Endothelial cell of umbilical vein (primary cell): Measurements from ENCODE around the gene TNPO1. TPM values are rescaled to one million over a fixed set of nuclear protein-coding genes. Genes with fewer than 3 reads are reported as not detected.

ENCODE experiments used
- BruUV-seq: library from RNA; stranded (reverse); fragments of 400-500 nt; replicated peaks from 2 replicates; lab custom pipeline; 2021; lab: Mats Ljungman, UMichigan
- CTCF ChIA-PET: fragments of 300-600, 350-600 bp; sonication (Branson Sonifier 250); formaldehyde crosslinking; loops from one replicate; lab custom pipeline; 2021; ENCODE audit warnings: antibody characterized with exemption, inconsistent platforms; lab: Charles Lee
- POLR2A ChIA-PET: fragments of 300-600, 350-600 bp; sonication (Branson Sonifier 250); formaldehyde crosslinking; loops from one replicate; lab custom pipeline; 2021; ENCODE audit warnings: antibody characterized with exemption, inconsistent platforms; lab: Charles Lee
- DNase-seq: peaks from one replicate; pipeline ENCODE4 v3.0.0-alpha.2; 2011; ENCODE audit warnings: low read depth, low spot score
- FAIRE-seq: peaks from 2 replicates; lab custom pipeline; 2011; peaks lifted over from hg19 to GRCh38; lab: Jason Lieb, UNC
- H2AFZ ChIP-seq: 2 replicates; pipeline ENCODE4 v1.6.0; 2012; ENCODE audit warnings: low read depth, low read length, control low read depth, inconsistent platforms
- H3K27ac ChIP-seq: 2 replicates; pipeline ENCODE4 v1.5.1; 2011; ENCODE audit warnings: low read depth, mild to moderate bottlenecking, control low read depth, low read length, moderate library complexity; ENCODE audit not compliant: insufficient read depth
- H3K27me3 ChIP-seq, 2 experiments: 2 replicates each; pipeline versions ENCODE4 v1.6.0 to v1.6.1; 2011; ENCODE audit warnings: low read length in 2 of 2, mixed read lengths in 1 of 2; ENCODE audit not compliant: control insufficient read depth in 2 of 2, insufficient read depth in 2 of 2
- H3K36me3 ChIP-seq, 2 experiments: 2 replicates in 1 of 2; 3 replicates in 1 of 2; pipeline ENCODE4 v1.5.1; 2011; ENCODE audit warnings: low read length in 2 of 2, mild to moderate bottlenecking in 1 of 2, moderate library complexity in 1 of 2; ENCODE audit not compliant: control insufficient read depth in 2 of 2, insufficient read depth in 2 of 2; ENCODE audit errors: extremely low read depth in 1 of 2
- H3K4me1 ChIP-seq: 3 replicates; pipeline ENCODE4 v1.5.1; 2011; ENCODE audit warnings: mild to moderate bottlenecking, low read length; ENCODE audit not compliant: control insufficient read depth, insufficient read depth; ENCODE audit errors: extremely low read depth
- H3K4me2 ChIP-seq: 2 replicates; pipeline ENCODE4 v1.6.1; 2011; ENCODE audit warnings: low read length, control low read depth, mixed read lengths; ENCODE audit not compliant: insufficient read depth
- H3K4me3 ChIP-seq, 3 experiments: fragments of 200-600 bp in 1 of 3; sonication (generic), shearing (Covaris generic) in 1 of 3; replicated peaks in 1 of 3; 2 replicates each; pipeline ENCODE4 v1.5.1; 2011 to 2016; ENCODE audit warnings: control low read depth in 3 of 3, low read length in 3 of 3, mild to moderate bottlenecking in 2 of 3, inconsistent platforms in 1 of 3, low read depth in 1 of 3, moderate library complexity in 1 of 3; ENCODE audit not compliant: insufficient read depth in 1 of 3
- H3K79me2 ChIP-seq: 2 replicates; pipeline ENCODE4 v1.6.0; 2012; ENCODE audit warnings: low read length, inconsistent platforms; ENCODE audit not compliant: control insufficient read depth, insufficient read depth
- H3K9ac ChIP-seq: replicated peaks from 2 replicates; pipeline ENCODE3; 2011; ENCODE audit warnings: low read length, control low read depth; ENCODE audit not compliant: insufficient read depth; ENCODE audit errors: extremely low read depth
- H3K9me1 ChIP-seq: replicated peaks from 3 replicates; pipeline ENCODE4 v1.6.0; 2011; ENCODE audit warnings: mild to moderate bottlenecking, low read length; ENCODE audit not compliant: control insufficient read depth, insufficient read depth; ENCODE audit errors: extremely low read depth
- H3K9me3 ChIP-seq: replicated peaks from 2 replicates; pipeline ENCODE4 v1.5.1; 2012; ENCODE audit warnings: low read length, inconsistent platforms; ENCODE audit not compliant: control insufficient read depth, insufficient read depth
- H4K20me1 ChIP-seq: replicated peaks from 2 replicates; pipeline ENCODE3; 2011; ENCODE audit warnings: mild to moderate bottlenecking, low read length; ENCODE audit not compliant: control insufficient read depth, insufficient read depth; ENCODE audit errors: extremely low read depth
- FOS ChIP-seq: IDR thresholded peaks from 2 replicates; pipeline ENCODE4 v1.6.1; 2011; ENCODE audit warnings: mild to moderate bottlenecking, low read length, moderate library complexity, borderline replicate concordance; ENCODE audit not compliant: insufficient read depth
- GATA2 ChIP-seq: IDR thresholded peaks from 2 replicates; pipeline ENCODE4 v1.7.0; 2011; ENCODE audit warnings: low read depth, mild to moderate bottlenecking, moderate library complexity, mixed read lengths, low read length; ENCODE audit not compliant: insufficient read length, insufficient read depth
- JUN ChIP-seq: IDR thresholded peaks from 2 replicates; pipeline ENCODE4 v1.6.1; 2011; ENCODE audit warnings: borderline replicate concordance, low read depth; ENCODE audit not compliant: insufficient read length, insufficient read depth
- MYC ChIP-seq: IDR thresholded peaks from one replicate; pipeline ENCODE4 v1.6.1; 2011; ENCODE audit warnings: mild to moderate bottlenecking, low read depth, low read length
- POLR2A ChIP-seq: IDR thresholded peaks from 2 replicates; pipeline ENCODE4 v1.6.1; 2012; ENCODE audit warnings: low read depth, mild to moderate bottlenecking, control low read depth, low read length
- dilution Hi-C: fragments of 300-500 bp; cut with MboI; formaldehyde crosslinking; loops from one replicate; pipeline ENCODE4 v1.15.0; 2019; ENCODE audit warnings: low sequenced_read_pairs; ENCODE audit not compliant: extremely low pct_ligation_motif_present
- intact Hi-C: fragments of 100-400 bp; cut with micrococcal nuclease; formaldehyde crosslinking; loops from one replicate; pipeline ENCODE4 v1.10.0; 2022
- polyA plus RNA-seq, 4 experiments: library from polyadenylated mRNA; depleted of rRNA in 3 of 4; stranded (reverse) in 3 of 4; unstranded in 1 of 4; fragments of >200 nt; gene quantifications; 2 replicates each; pipeline versions ENCODE4 v1.2.1 to v1.2.3, GENCODE V29; 2011 to 2012; ENCODE audit warnings: missing spikeins in 1 of 4
- total RNA-seq: library from RNA; stranded (reverse); gene quantifications from 2 replicates; pipeline ENCODE4 v1.2.3, GENCODE V29; 2021
- TF ChIP-seq, protein P1 (sequence below): IDR thresholded peaks from 2 replicates; pipeline ENCODE4 v1.6.1; 2011; ENCODE audit not compliant: insufficient read depth, insufficient read length
- TF ChIP-seq, protein P2 (sequence below), 2 donors: IDR thresholded peaks; 1 replicate in 1 of 2; 2 replicates in 1 of 2; pipeline ENCODE4 v1.5.1; 2011; ENCODE audit warnings: low read length in 2 of 2, mild to moderate bottlenecking in 2 of 2, moderate library complexity in 2 of 2, control low read depth in 1 of 2, inconsistent platforms in 1 of 2, low read depth in 1 of 2; ENCODE audit not compliant: insufficient read depth in 1 of 2; ENCODE audit errors: extremely low read depth in 1 of 2

The TNPO1 gene
- total and polyA plus RNA-seq, 2 donors (not counting 3 experiments of a cell fraction or from before 2014, with no cell fraction given): 65.6 to 298 TPM

DNA sequence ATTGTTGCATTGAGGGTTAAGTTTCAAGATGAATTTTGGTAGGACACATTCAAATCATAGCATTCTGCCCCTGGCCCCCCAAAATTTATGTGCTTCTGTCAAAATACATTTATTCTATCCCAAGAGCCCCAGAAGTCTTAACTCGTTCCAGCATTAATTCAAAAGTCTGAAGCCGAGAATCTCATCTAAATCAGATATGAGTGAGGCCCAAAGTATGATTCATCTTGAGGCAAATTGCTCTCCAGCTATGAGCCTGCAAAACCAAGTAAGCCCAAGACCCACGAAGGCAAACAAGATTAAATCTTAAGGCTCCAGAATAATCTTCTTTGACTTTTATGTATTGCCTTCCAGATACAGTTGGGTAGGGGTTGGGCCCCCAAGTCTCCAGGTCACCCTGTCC is 19.2 kb downstream of the TNPO1 start:
- POLR2A ChIA-PET: no interaction called here
- no TSS peak for BruUV-seq
- Histone ChIP-seq H2AFZ (no peak overlapping the region), H3K4me1 (peaks cover 30% of the 10 kb centered on the region), H3K4me3 (no peak overlapping the region), H3K36me3 (peaks cover 0 to 2% of the 10 kb centered on the region in 2 experiments), H3K4me2 (no peak overlapping the region), H3K9ac (no peak overlapping the region), H3K27ac (no peak overlapping the region), H3K27me3 (no peaks in the 10 kb centered on the region), H3K79me2 (peaks cover 100% of the 10 kb centered on the region), H3K9me1 (no peaks in the 10 kb centered on the region), H3K9me3 (no peaks in the 10 kb centered on the region), H4K20me1 (peaks cover 16% of the 10 kb centered on the region)
- CTCF ChIA-PET: interaction anchor here (2.6 kb wide), 1 partner anchor 16 kb away, joined by 12 read pairs; no protein-coding TSS in a partner anchor
- no peak for FAIRE-seq
- intact Hi-C loops: no loop called here
- dilution Hi-C loops: no loop called here
- no peak for DNase-seq
- TF ChIP-seq GATA2 (no peak), FOS (no peak), POLR2A (no peak), JUN (no peak), MYC (no peak)
- TF ChIP-seq, protein P1, sequence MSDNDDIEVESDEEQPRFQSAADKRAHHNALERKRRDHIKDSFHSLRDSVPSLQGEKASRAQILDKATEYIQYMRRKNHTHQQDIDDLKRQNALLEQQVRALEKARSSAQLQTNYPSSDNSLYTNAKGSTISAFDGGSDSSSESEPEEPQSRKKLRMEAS: no peak
- TF ChIP-seq, protein P2, sequence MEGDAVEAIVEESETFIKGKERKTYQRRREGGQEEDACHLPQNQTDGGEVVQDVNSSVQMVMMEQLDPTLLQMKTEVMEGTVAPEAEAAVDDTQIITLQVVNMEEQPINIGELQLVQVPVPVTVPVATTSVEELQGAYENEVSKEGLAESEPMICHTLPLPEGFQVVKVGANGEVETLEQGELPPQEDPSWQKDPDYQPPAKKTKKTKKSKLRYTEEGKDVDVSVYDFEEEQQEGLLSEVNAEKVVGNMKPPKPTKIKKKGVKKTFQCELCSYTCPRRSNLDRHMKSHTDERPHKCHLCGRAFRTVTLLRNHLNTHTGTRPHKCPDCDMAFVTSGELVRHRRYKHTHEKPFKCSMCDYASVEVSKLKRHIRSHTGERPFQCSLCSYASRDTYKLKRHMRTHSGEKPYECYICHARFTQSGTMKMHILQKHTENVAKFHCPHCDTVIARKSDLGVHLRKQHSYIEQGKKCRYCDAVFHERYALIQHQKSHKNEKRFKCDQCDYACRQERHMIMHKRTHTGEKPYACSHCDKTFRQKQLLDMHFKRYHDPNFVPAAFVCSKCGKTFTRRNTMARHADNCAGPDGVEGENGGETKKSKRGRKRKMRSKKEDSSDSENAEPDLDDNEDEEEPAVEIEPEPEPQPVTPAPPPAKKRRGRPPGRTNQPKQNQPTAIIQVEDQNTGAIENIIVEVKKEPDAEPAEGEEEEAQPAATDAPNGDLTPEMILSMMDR (IDR thresholded peaks at IDR 0.05; ENCODE audit: extremely low read depth in 1 of 2, insufficient read depth in 1 of 2, low read depth in 1 of 2, low read length in 2 of 2): no peak
